SK-N-SH treated with all-trans-retinoic acid at 6 μM for 48 hours (cell line): ENCODE data around the gene DCDC1.

Experiments
- ARNTL ChIP-seq: fragments of 450-650 bp; formaldehyde crosslinking; IDR thresholded peaks from 2 replicates; pipeline ENCODE4 v1.5.0; 2020; ENCODE audit warnings: low read depth, mild to moderate bottlenecking, moderate library complexity, borderline replicate concordance
- CSRNP3 ChIP-seq: fragments of 250-450 bp; sonication (Bioruptor Pico); IDR thresholded peaks from 2 replicates; pipeline ENCODE4 v1.5.1; 2021; ENCODE audit warnings: mild to moderate bottlenecking, moderate library complexity
- OSR1 ChIP-seq: fragments of 250-450 bp; sonication (Bioruptor Pico); IDR thresholded peaks from 2 replicates; pipeline ENCODE4 v1.8.0; 2022; ENCODE audit warnings: moderate library complexity, mild to moderate bottlenecking, inconsistent platforms
- PPARA ChIP-seq: fragments of 250-450 bp; sonication (Bioruptor Pico); IDR thresholded peaks from 2 replicates; pipeline ENCODE4 v1.5.0; 2020; ENCODE audit warnings: mild to moderate bottlenecking, borderline replicate concordance
- RARB ChIP-seq: fragments of 250-450 bp; sonication (Bioruptor Pico); IDR thresholded peaks from 2 replicates; pipeline ENCODE4 v1.8.0; 2021; ENCODE audit warnings: mild to moderate bottlenecking, moderate library complexity
- TCF4 ChIP-seq: fragments of 250-450 bp; sonication (Bioruptor Pico); IDR thresholded peaks from 2 replicates; pipeline ENCODE4 v1.8.0; 2021; ENCODE audit warnings: mild to moderate bottlenecking, moderate library complexity, borderline replicate concordance
- TF ChIP-seq, protein P1 (sequence below): fragments of 250-450 bp; sonication (Bioruptor Pico); IDR thresholded peaks from 2 replicates; pipeline ENCODE4 v1.5.1; 2020; ENCODE audit warnings: low read depth, mild to moderate bottlenecking, moderate library complexity
- TF ChIP-seq, protein P2 (sequence below): fragments of 250-450 bp; sonication (Bioruptor Pico); IDR thresholded peaks from 2 replicates; pipeline ENCODE4 v1.8.0; 2020; ENCODE audit warnings: mild to moderate bottlenecking, moderate library complexity, borderline replicate concordance
- TF ChIP-seq, protein P3 (sequence below): fragments of 250-450 bp; sonication (Bioruptor Pico); IDR thresholded peaks from 2 replicates; pipeline ENCODE4 v1.8.0; 2021; ENCODE audit warnings: low read depth, mild to moderate bottlenecking, moderate library complexity, borderline replicate concordance

DNA sequence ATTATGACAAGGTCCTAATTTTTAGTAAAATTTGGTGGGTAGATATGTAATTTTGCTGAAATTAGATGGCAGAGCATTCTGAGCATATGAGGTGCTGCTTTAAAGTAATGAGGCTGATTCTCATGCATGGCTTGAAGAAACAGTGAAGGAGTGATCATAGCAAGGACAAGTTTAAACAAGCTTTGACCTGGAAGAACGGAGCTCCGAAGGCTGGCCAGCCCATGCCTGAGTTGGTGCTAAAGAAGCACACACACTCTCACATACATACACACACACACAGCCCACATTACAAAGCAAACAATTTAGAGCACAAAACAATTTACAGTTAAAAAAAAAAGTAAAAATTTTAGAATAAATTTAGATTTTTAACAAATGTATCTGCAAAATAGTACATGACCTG, 150.7 kb downstream of the DCDC1 start:
- TF ChIP-seq PPARA (CRISPR knock-in tag) (no peak), ARNTL (no peak), TCF4 (CRISPR knock-in tag) (no peak), OSR1 (CRISPR knock-in tag) (no peak), CSRNP3 (CRISPR knock-in tag) (no peak), RARB (CRISPR knock-in tag) (no peak)
- TF ChIP-seq, protein P1, sequence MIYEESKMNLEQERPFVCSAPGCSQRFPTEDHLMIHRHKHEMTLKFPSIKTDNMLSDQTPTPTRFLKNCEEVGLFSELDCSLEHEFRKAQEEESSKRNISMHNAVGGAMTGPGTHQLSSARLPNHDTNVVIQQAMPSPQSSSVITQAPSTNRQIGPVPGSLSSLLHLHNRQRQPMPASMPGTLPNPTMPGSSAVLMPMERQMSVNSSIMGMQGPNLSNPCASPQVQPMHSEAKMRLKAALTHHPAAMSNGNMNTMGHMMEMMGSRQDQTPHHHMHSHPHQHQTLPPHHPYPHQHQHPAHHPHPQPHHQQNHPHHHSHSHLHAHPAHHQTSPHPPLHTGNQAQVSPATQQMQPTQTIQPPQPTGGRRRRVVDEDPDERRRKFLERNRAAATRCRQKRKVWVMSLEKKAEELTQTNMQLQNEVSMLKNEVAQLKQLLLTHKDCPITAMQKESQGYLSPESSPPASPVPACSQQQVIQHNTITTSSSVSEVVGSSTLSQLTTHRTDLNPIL (CRISPR knock-in tag): no peak
- TF ChIP-seq, protein P2, sequence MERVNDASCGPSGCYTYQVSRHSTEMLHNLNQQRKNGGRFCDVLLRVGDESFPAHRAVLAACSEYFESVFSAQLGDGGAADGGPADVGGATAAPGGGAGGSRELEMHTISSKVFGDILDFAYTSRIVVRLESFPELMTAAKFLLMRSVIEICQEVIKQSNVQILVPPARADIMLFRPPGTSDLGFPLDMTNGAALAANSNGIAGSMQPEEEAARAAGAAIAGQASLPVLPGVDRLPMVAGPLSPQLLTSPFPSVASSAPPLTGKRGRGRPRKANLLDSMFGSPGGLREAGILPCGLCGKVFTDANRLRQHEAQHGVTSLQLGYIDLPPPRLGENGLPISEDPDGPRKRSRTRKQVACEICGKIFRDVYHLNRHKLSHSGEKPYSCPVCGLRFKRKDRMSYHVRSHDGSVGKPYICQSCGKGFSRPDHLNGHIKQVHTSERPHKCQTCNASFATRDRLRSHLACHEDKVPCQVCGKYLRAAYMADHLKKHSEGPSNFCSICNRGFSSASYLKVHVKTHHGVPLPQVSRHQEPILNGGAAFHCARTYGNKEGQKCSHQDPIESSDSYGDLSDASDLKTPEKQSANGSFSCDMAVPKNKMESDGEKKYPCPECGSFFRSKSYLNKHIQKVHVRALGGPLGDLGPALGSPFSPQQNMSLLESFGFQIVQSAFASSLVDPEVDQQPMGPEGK (CRISPR knock-in tag): no peak
- TF ChIP-seq, protein P3, sequence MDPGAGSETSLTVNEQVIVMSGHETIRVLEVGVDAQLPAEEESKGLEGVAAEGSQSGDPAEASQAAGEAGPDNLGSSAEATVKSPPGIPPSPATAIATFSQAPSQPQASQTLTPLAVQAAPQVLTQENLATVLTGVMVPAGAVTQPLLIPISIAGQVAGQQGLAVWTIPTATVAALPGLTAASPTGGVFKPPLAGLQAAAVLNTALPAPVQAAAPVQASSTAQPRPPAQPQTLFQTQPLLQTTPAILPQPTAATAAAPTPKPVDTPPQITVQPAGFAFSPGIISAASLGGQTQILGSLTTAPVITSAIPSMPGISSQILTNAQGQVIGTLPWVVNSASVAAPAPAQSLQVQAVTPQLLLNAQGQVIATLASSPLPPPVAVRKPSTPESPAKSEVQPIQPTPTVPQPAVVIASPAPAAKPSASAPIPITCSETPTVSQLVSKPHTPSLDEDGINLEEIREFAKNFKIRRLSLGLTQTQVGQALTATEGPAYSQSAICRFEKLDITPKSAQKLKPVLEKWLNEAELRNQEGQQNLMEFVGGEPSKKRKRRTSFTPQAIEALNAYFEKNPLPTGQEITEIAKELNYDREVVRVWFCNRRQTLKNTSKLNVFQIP (CRISPR knock-in tag): no peak
